ENCODE results near the gene TSGA10IP.
A peak's percentile ranks its signal among the peaks of the same experiment; 100 is the strongest.

The TSGA10IP gene

GRCh38 chr11:66002648-66003225 lies 57.5 kb downstream of the TSGA10IP start:
- FAIRE-seq (no peak), DNase-seq (ENCODE audit: insufficient read length, low spot score) (peak; percentile 71)

GRCh38 chr11:66003291-66003690 lies 58.0 kb downstream of the TSGA10IP start:
- FAIRE-seq (no peak), DNase-seq (ENCODE audit: insufficient read length, low spot score) (no peak)

GRCh38 chr11:66004186-66004585 lies 58.9 kb downstream of the TSGA10IP start:
- no peak for DNase-seq (ENCODE audit: insufficient read length, low spot score)

GRCh38 chr11:66006134-66006890 lies 61.0 kb downstream of the TSGA10IP start:
- peak; percentile 9 for FAIRE-seq

More at GRCh38 chr11:66004186-66004585, 58.9 kb downstream of the TSGA10IP start:
- no peak for FAIRE-seq

GRCh38 chr11:66006891-66007176 lies 61.6 kb downstream of the TSGA10IP start:
- no peak for FAIRE-seq
- no peak for DNase-seq (ENCODE audit: insufficient read length, low spot score)

More at GRCh38 chr11:66006134-66006890, 61.0 kb downstream of the TSGA10IP start:
- no peak for DNase-seq (ENCODE audit: insufficient read length, low spot score)

- DNase-seq (ENCODE audit: insufficient read length, low spot score) (no peak), FAIRE-seq (no peak)
These were observed 61.9 kb downstream of the TSGA10IP start for GRCh38 chr11:66007201-66007634.

GRCh38 chr11:66008095-66008467 lies 62.8 kb downstream of the TSGA10IP start:
- peak; percentile 57 for FAIRE-seq
- DNase-seq (ENCODE audit: insufficient read length, low spot score): no peak

GRCh38 chr11:66008468-66009101 lies 63.3 kb downstream of the TSGA10IP start:
- peak; percentile 80 for FAIRE-seq
- DNase-seq (ENCODE audit: insufficient read length, low spot score): no peak

All from HTR-8/SVneo (cell line).